ENCODE data around the gene ACSM3. TPM values are rescaled to one million over a fixed set of nuclear protein-coding genes. Genes with fewer than 3 reads are reported as not detected.
A peak's percentile ranks its signal among the peaks of the same experiment; 100 is the strongest.

Gene ACSM3
- total and polyA plus RNA-seq, 9 of the 15 experiments (the other 6 are each of a cell fraction or from before 2014, with no cell fraction given), result 112 to 420 (median 182) TPM

- TF ChIP-seq OTX1 (CRISPR knock-in tag; IDR thresholded peaks at IDR 0.05), result no peak
- TF ChIP-seq SUPT5H (IDR thresholded peaks at IDR 0.05), result no peak
- TF ChIP-seq IRF2 (CRISPR knock-in tag; IDR thresholded peaks at IDR 0.05), result no peak
- no peak for TF ChIP-seq TRIM25 (IDR thresholded peaks at IDR 0.05; ENCODE audit: borderline replicate concordance)
- TF ChIP-seq BCL6 (CRISPR knock-in tag; IDR thresholded peaks at IDR 0.05), result no peak
- no peak for TF ChIP-seq ZSCAN32 (CRISPR knock-in tag; IDR thresholded peaks at IDR 0.05)
- no peak for TF ChIP-seq ZNF408 (CRISPR knock-in tag; IDR thresholded peaks at IDR 0.05; ENCODE audit: low read depth)
- no peak for TF ChIP-seq ZNF512 (tag; IDR thresholded peaks at IDR 0.05)
- 0 out of 2 replicates have a peak, but pooled peaks have one; percentile 56 for TF ChIP-seq ZNF584 (CRISPR knock-in tag; IDR thresholded peaks at IDR 0.05; ENCODE audit: low read depth)
- TF ChIP-seq E4F1 (CRISPR knock-in tag; IDR thresholded peaks at IDR 0.05; ENCODE audit: borderline replicate concordance), result no peak
- TF ChIP-seq ZNF586 (CRISPR knock-in tag; conservative IDR thresholded peaks at IDR 0.05), result no peak
- peak; percentile 49; the same call in 1 of the 2 replicates for TF ChIP-seq GATA2 (CRISPR knock-in tag; IDR thresholded peaks at IDR 0.05)
- TF ChIP-seq CBX5 (IDR thresholded peaks at IDR 0.05; ENCODE audit: borderline replicate concordance, low read depth), result no peak
- no peak for TF ChIP-seq ZBTB12 (CRISPR knock-in tag; IDR thresholded peaks at IDR 0.05)
- TF ChIP-seq UBTF (IDR thresholded peaks at IDR 0.05; ENCODE audit: borderline replicate concordance in 1 of 2, low read depth in 2 of 2, low read length in 2 of 2), result no peak
- TF ChIP-seq NCOA2 (IDR thresholded peaks at IDR 0.05; ENCODE audit: partially characterized antibody in 2 of 2), result no peak
- peak; percentile 92 for TF ChIP-seq EP300 (IDR thresholded peaks at IDR 0.05; ENCODE audit: low read length)
- TF ChIP-seq ZNF707 (CRISPR knock-in tag; conservative IDR thresholded peaks at IDR 0.05), result no peak
- TF ChIP-seq MTA1 (IDR thresholded peaks at IDR 0.05; ENCODE audit: borderline replicate concordance), result no peak
- TF ChIP-seq POLR2AphosphoS2 (IDR thresholded peaks at IDR 0.05; ENCODE audit: low read length), result no peak
Measured at GRCh38 chr16:20744922-20745440, 18.8 kb upstream of the ACSM3 start (continued).

Measured in K562 (cell line).